Testis (tissue), 2 donors: ENCODE results near the gene DIO3.

ENCODE experiments used
- CTCF ChIP-seq, 3 experiments: fragments of 450-650 bp in 2 of 3; fragments of 200-600 bp in 1 of 3; sonication (generic) in 1 of 3; IDR thresholded peaks; one replicate each; pipeline ENCODE4 v1.5.1; 2016 to 2019; ENCODE audit warnings: antibody characterized with exemption in 3 of 3, mild to moderate bottlenecking in 2 of 3, moderate library complexity in 1 of 3
- POLR2A ChIP-seq: fragments of 450-650 bp; IDR thresholded peaks from one replicate; pipeline ENCODE4 v1.6.1; 2017; ENCODE audit warnings: antibody characterized with exemption, mild to moderate bottlenecking, moderate library complexity

DNA sequence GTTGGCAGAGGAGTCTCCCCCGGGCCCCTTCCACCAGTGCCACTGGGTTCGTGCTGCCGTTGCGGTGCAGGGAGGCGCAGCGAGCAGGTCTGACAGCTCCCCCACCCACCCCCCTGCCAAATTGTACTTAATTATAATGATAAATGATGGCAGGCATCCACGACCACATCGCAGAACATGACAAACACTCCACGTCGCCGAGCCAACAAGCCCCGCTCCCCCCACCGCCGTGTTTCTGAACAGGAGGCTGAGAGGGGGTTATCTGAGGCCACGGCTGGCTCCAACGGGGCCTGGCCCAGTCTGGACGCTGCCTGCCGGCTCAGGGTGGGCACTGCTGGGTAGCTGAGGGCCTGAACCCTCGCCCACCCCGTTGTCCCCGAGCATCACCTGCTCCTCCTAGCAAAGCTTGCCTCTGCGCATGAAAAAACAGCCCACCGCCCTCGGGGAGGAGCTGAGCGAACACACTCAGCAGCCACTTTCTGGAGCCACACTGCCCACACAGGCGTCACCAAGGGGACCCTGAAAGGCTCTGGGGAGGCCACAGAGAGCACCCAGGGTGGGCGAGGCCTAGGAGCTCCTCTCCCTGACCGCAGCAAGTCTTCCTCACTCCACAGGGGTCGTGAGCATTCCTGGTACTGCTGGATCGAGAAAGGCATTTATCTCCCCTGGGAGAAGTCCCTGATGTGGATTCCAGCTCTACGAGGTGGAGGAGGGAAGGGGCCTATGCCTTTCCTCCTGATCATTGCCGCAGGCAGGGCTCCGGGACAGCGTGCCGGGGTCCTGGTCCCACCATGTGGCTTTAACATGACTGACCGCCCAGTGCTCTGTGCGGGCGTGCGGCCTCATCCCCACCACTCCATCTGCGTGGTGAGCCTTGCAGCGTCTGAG lies 35.4 kb upstream of the DIO3 start:
- no peak for TF ChIP-seq CTCF (IDR thresholded peaks at IDR 0.05)
- TF ChIP-seq POLR2A = no peak
